Transverse colon (tissue), 4 donors: ENCODE results near the gene HSD17B12. TPM values are rescaled to one million over a fixed set of nuclear protein-coding genes. Genes with fewer than 3 reads are reported as not detected.
A peak's percentile ranks its signal among the peaks of the same experiment; 100 is the strongest.

Experiments used
- DNase-seq: peaks from one replicate; pipeline ENCODE4 v3.0.0-alpha.2; 2019
- H3K27ac ChIP-seq, 4 donors: fragments of 200-600 bp; sonication (generic); 2 replicates each; pipeline ENCODE4 v1.5.1; 2016 to 2018; ENCODE audit warnings: inconsistent platforms in 4 of 4
- H3K27me3 ChIP-seq: fragments of 200-600 bp; sonication (generic); 2 replicates; pipeline ENCODE4 v1.5.1; 2017; ENCODE audit warnings: inconsistent platforms
- H3K36me3 ChIP-seq, 4 donors: fragments of 200-600 bp; sonication (generic); 2 replicates each; pipeline ENCODE4 v1.5.1; 2017 to 2019; ENCODE audit warnings: inconsistent platforms in 4 of 4
- H3K4me1 ChIP-seq, 4 donors: fragments of 200-600 bp; sonication (generic); 2 replicates each; pipeline ENCODE4 v1.5.1; 2017 to 2020; ENCODE audit warnings: inconsistent platforms in 4 of 4
- H3K4me3 ChIP-seq, 4 donors: fragments of 200-600 bp; sonication (generic); 1 replicate in 1 of 4; 2 replicates in 3 of 4; pipeline versions ENCODE4 v1.5.1 to v1.6.1; 2017 to 2019; ENCODE audit warnings: inconsistent platforms in 4 of 4
- H3K9me3 ChIP-seq, 2 donors: fragments of 200-600 bp; sonication (generic); 2 replicates each; pipeline ENCODE4 v1.5.1; 2017 to 2019; ENCODE audit warnings: inconsistent platforms in 2 of 2
- EP300 ChIP-seq: sonication (generic); formaldehyde crosslinking; IDR thresholded peaks from one replicate; pipeline ENCODE4 v1.6.1; 2017; ENCODE audit warnings: antibody characterized with exemption, low read depth
- POLR2A ChIP-seq: fragments of 450-650 bp; IDR thresholded peaks from one replicate; pipeline ENCODE4 v1.6.1; 2016; ENCODE audit warnings: antibody characterized with exemption, mild to moderate bottlenecking, moderate library complexity
- POLR2AphosphoS5 ChIP-seq, 3 donors: sonication (generic); formaldehyde crosslinking; IDR thresholded peaks; one replicate each; pipeline ENCODE4 v1.6.1; 2016; ENCODE audit warnings: antibody characterized with exemption in 3 of 3
- WGBS, 2 donors: methylation state at CpG; one replicate each; pipeline ENCODE4 v1.1.5; 2018; ENCODE audit warnings: low coverage in 1 of 2; 5-methylcytosine and 5-hydroxymethylcytosine counted together
- in situ Hi-C, 4 donors: fragments of 200-750 bp; cut with MboI; loops; one replicate each; pipeline versions ENCODE4 v1.15.0 to v1.15.1; 2017; ENCODE audit warnings: low sequenced_read_pairs in 3 of 4, low pct_ligation_motif_present in 1 of 4, low pct_unique_long_range_greater_than_20kb in 1 of 4
- intact Hi-C: fragments of 100-400 bp; cut with DNase I; formaldehyde crosslinking; loops from one replicate; pipeline ENCODE4 v1.15.1; 2023; ENCODE audit warnings: low total_unique reads
- total RNA-seq, 4 donors: library from RNA; depleted of rRNA; stranded (reverse); fragments of >200 nt; gene quantifications; one replicate each; pipeline ENCODE4 v1.1.0, GENCODE V29; 2016
- TF ChIP-seq, protein P1 (sequence below), 5 experiments: fragments of 200-600 bp in 3 of 5; fragments of 450-650 bp in 2 of 5; sonication (generic) in 3 of 5; IDR thresholded peaks; 1 replicate in 2 of 5; 2 replicates in 3 of 5; pipeline ENCODE4 v1.5.1; 2016 to 2017; ENCODE audit warnings: antibody characterized with exemption in 5 of 5, inconsistent platforms in 3 of 5, mild to moderate bottlenecking in 2 of 5, moderate library complexity in 1 of 5

The HSD17B12 gene
- total RNA-seq, result 10 to 100 TPM; 33.3 to 65.7 (median 47.1) TPM

DNA sequence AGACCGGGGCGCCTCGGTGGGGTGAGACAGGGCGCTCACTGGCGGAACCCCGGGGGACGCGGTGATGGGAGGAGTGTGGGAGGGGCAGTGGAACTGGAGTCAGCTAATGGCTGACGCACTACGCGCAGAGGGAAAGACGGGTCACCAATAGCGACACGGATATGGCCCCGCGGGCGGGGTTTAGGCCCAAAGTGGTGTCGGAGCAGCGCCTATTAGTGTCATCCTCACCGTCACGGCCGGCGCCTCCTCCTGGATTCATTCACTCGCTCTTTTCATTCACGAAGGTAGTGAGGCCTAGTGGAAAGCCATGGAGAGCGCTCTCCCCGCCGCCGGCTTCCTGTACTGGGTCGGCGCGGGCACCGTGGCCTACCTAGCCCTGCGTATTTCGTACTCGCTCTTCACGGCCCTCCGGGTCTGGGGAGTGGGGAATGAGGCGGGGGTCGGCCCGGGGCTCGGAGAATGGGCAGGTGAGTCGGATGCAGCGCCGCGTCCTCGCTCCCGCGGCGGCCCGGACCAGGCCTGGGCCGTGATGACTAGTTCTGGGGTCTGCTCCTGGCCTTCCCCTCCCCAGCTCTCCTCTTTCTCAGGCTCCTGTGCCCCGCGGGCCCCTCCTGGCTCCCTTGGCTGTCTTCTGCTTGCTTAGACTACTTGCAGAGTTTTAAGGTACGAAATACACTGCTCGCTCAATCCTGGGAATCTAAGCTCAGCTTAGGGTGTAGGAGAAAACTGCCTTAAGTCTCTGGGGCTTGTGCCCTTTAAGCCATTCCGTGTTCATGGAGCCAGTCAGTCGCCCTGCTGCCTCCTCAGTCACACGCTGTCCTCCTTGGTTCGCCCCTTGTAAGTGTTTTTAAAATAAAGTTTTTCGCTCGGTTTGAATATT lies at the start of gene HSD17B12:
Gene HSD17B12, plus strand, starts transcription at position 218 of the 880 bp plus-strand sequence. Its CDS starts 90 bp downstream, at position 308.
- H3K4me1 ChIP-seq, result peaks cover 0 to 29% (median 14%) of the 10 kb centered on the region in 4 donors

DNA sequence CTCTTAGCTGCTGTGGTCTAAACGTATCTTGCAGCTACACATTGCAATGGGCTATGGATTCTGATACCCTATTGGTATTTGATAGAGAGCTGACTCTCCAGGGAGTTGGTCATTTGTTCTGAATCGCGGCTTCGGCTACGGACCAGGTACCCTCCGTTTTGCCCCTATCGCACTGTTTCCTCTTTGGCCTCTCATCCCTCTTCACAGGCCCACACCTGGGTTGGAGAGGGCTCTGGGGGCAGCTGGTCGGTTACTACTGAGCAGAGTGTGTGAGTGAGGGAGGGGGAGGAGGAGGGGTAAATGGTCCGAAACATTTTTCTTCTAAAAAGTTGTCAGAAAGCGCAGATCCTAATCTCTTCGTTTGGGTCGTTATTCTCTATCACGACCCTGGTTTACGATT lies 48.8 kb upstream of the HSD17B12 start:
- DNase-seq, result no peak
- WGBS, 2 donors, result 44 to 53% methylated on average over 14 of the region's 14 CpGs
- no peaks in the 10 kb centered on the region for H3K4me1 ChIP-seq
- peaks cover 73% of the 10 kb centered on the region for H3K27me3 ChIP-seq
- in situ Hi-C loops (no loop called here), intact Hi-C loops (no loop called here)
- no peak overlapping the region for H3K4me3 ChIP-seq
- H3K9me3 ChIP-seq, result no peaks in the 10 kb centered on the region
- H3K27ac ChIP-seq, result no peak overlapping the region
- TF ChIP-seq POLR2AphosphoS5 (IDR thresholded peaks at IDR 0.05), result no peak
- TF ChIP-seq, protein P1, sequence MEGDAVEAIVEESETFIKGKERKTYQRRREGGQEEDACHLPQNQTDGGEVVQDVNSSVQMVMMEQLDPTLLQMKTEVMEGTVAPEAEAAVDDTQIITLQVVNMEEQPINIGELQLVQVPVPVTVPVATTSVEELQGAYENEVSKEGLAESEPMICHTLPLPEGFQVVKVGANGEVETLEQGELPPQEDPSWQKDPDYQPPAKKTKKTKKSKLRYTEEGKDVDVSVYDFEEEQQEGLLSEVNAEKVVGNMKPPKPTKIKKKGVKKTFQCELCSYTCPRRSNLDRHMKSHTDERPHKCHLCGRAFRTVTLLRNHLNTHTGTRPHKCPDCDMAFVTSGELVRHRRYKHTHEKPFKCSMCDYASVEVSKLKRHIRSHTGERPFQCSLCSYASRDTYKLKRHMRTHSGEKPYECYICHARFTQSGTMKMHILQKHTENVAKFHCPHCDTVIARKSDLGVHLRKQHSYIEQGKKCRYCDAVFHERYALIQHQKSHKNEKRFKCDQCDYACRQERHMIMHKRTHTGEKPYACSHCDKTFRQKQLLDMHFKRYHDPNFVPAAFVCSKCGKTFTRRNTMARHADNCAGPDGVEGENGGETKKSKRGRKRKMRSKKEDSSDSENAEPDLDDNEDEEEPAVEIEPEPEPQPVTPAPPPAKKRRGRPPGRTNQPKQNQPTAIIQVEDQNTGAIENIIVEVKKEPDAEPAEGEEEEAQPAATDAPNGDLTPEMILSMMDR (IDR thresholded peaks at IDR 0.05), result no peak
- H3K36me3 ChIP-seq, result no peaks in the 10 kb centered on the region

More for the DNA sequence above, at the start of gene HSD17B12:
- 0 to 1% methylated on average over 3 to 61 of the region's 62 CpGs for WGBS, 2 donors
- Histone ChIP-seq H3K27ac (peak within 1 kb of the TSS; percentile 87 to 98 (median 93)), H3K36me3 (no peaks in the 10 kb centered on the region), H3K4me3 (peak within 1 kb of the TSS; percentile 46 to 92 (median 71)), H3K27me3 (no peaks in the 10 kb centered on the region), H3K9me3 (no peaks in the 10 kb centered on the region)
- DNase-seq, result peak; percentile 99
- in situ Hi-C loops, result no loop called here
- TF ChIP-seq POLR2A, result peak; percentile 97
- no peak for TF ChIP-seq EP300
- TF ChIP-seq, protein P1 (IDR thresholded peaks at IDR 0.05), result peak in 2 of 5 experiments; percentile 5 to 12
- peak; percentile 96 to 97 (median 97) for TF ChIP-seq POLR2AphosphoS5 (IDR thresholded peaks at IDR 0.05)
- intact Hi-C loops, result loop anchor here (10.0 kb wide), 1 partner anchor 354 kb away; no protein-coding TSS in a partner anchor

DNA sequence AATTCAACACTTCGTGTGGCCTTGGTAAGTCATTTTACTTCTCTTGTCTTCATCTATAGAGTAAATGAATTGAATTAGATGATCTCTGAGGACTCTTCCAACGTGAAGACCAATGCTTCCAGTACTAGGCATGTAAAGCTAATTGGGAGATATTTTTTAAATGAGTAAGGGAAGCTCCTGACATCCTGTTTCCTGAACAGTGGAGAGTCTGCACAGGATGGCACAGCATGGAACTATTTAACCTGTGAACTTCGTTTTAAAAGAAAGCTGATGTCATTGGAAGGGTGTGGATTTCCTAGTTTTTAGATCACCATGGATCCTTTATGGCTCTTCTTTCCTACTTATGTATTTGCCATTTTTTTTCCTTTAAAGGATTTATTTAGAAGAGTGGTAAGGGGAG lies 48.4 kb upstream of the HSD17B12 start:
- Histone ChIP-seq H3K9me3 (no peaks in the 10 kb centered on the region), H3K27me3 (peaks cover 73% of the 10 kb centered on the region), H3K36me3 (no peaks in the 10 kb centered on the region), H3K4me3 (no peak overlapping the region), H3K4me1 (no peaks in the 10 kb centered on the region), H3K27ac (no peak overlapping the region)
- no peak for DNase-seq
- in situ Hi-C loops (no loop called here), intact Hi-C loops (no loop called here)
- TF ChIP-seq, protein P1 (IDR thresholded peaks at IDR 0.05), result no peak
- TF ChIP-seq EP300, result no peak
- no peak for TF ChIP-seq POLR2AphosphoS5 (IDR thresholded peaks at IDR 0.05)
- no peak for TF ChIP-seq POLR2A
- 12 to 16% methylated on average over 3 of the region's 3 CpGs for WGBS, 2 donors

DNA sequence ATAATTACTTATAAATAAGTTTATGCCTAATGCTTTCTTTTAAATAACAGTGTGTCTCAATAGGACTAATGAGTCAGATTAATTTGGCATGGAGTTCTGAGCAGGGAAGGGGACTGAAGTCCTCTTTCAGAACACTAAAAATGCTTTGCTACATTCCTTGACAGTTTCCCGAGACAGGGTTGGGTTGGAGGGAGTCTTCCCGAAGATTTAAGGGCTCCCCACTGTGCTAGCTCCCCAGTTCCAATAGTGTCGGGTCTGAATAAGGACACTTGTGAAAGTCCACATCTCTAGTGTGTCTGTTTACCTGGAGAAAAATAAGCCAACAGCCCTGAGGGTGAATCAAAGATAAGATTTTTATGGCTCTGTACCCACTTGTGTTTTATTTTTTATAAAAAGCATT lies 41.8 kb upstream of the HSD17B12 start:
- no peak for DNase-seq
- Histone ChIP-seq H3K4me1 (no peaks in the 10 kb centered on the region), H3K36me3 (no peaks in the 10 kb centered on the region), H3K27ac (no peak overlapping the region), H3K27me3 (peaks cover 86% of the 10 kb centered on the region), H3K9me3 (no peaks in the 10 kb centered on the region), H3K4me3 (no peak overlapping the region)
- intact Hi-C loops (no loop called here), in situ Hi-C loops (no loop called here)
- 0 to 23% methylated on average over 2 to 3 of the region's 3 CpGs for WGBS, 2 donors
- TF ChIP-seq EP300 (no peak), POLR2AphosphoS5 (IDR thresholded peaks at IDR 0.05) (no peak)
- TF ChIP-seq, protein P1 (IDR thresholded peaks at IDR 0.05), result no peak
